ENCODE data around the gene ELF4. TPM values are rescaled to one million over a fixed set of nuclear protein-coding genes. Genes with fewer than 3 reads are reported as not detected.

The ELF4 gene
- total RNA-seq, 2 donors from 2014 or later: 2.8 to 3.8 TPM

- no peak overlapping the region for H3K9ac ChIP-seq (ENCODE audit: extremely low read depth, low read length, poor library complexity, severe bottlenecking)
- no peak overlapping the region for H3K4me3 Mint-ChIP-seq
- TF ChIP-seq CTCF (conservative IDR thresholded peaks at IDR 0.05): no peak
- H3K27me3 Mint-ChIP-seq (ENCODE audit: insufficient read depth): peaks cover 24% of the 10 kb centered on the region
- H3K4me1 Mint-ChIP-seq: no peaks in the 10 kb centered on the region
- no peaks in the 10 kb centered on the region for H3K4me1 ChIP-seq (ENCODE audit: control insufficient read depth, insufficient read depth, low read length)
- H3K27me3 ChIP-seq (ENCODE audit: control insufficient read depth, insufficient read depth, low read length, poor library complexity, severe bottlenecking): peaks cover 1% of the 10 kb centered on the region
- H3K27ac ChIP-seq (ENCODE audit: low read depth, low read length): no peak overlapping the region
- H3K9me3 ChIP-seq (ENCODE audit: control insufficient read depth, low read length): no peaks in the 10 kb centered on the region
- peak; percentile 52 for DNase-seq
- H3K36me3 Mint-ChIP-seq (ENCODE audit: low read depth): peaks cover 35% of the 10 kb centered on the region
- WGBS, 2 experiments (ENCODE audit: insufficient coverage in 1 of 2, insufficient read length in 1 of 2): 39 to 79% methylated on average over 3 to 18 of the region's 18 CpGs
- H3K27ac Mint-ChIP-seq: no peak overlapping the region
- peaks cover 43% of the 10 kb centered on the region for H3K9me3 Mint-ChIP-seq
- no peak overlapping the region for H3K4me3 ChIP-seq (ENCODE audit: low read length)
- H3K36me3 ChIP-seq (ENCODE audit: control insufficient read depth, insufficient read depth, low read length): peaks cover 9% of the 10 kb centered on the region
Measured at GRCh38 chrX:130055899-130056298, 54.4 kb downstream of the ELF4 start.

GRCh38 chrX:130055103-130055502, 55.2 kb downstream of the ELF4 start:
- no peak overlapping the region for H3K27ac ChIP-seq (ENCODE audit: low read depth, low read length)
- H3K9ac ChIP-seq (ENCODE audit: extremely low read depth, low read length, poor library complexity, severe bottlenecking): no peak overlapping the region
- Mint-ChIP-seq H3K27me3 (ENCODE audit: insufficient read depth) (peaks cover 21% of the 10 kb centered on the region), H3K4me1 (no peaks in the 10 kb centered on the region), H3K4me3 (no peak overlapping the region), H3K27ac (no peak overlapping the region), H3K36me3 (ENCODE audit: low read depth) (peaks cover 41% of the 10 kb centered on the region), H3K9me3 (peaks cover 49% of the 10 kb centered on the region)
- no peaks in the 10 kb centered on the region for H3K9me3 ChIP-seq (ENCODE audit: control insufficient read depth, low read length)
- whole genome bisulfite sequencing, 2 experiments (ENCODE audit: insufficient coverage in 1 of 2, insufficient read length in 1 of 2): 88% methylated on average over 11 of the region's 11 CpGs; no CpG with 5 or more reads in 1 of the 2 experiments
- peak; percentile 55 for DNase-seq
- TF ChIP-seq CTCF (conservative IDR thresholded peaks at IDR 0.05): no peak
- no peaks in the 10 kb centered on the region for H3K4me1 ChIP-seq (ENCODE audit: control insufficient read depth, insufficient read depth, low read length)
- H3K4me3 ChIP-seq (ENCODE audit: low read length): no peak overlapping the region
- peaks cover 9% of the 10 kb centered on the region for H3K36me3 ChIP-seq (ENCODE audit: control insufficient read depth, insufficient read depth, low read length)
- H3K27me3 ChIP-seq (ENCODE audit: control insufficient read depth, insufficient read depth, low read length, poor library complexity, severe bottlenecking): no peaks in the 10 kb centered on the region

GRCh38 chrX:130053236-130053635, 57.1 kb downstream of the ELF4 start:
- Histone ChIP-seq H3K4me1 (ENCODE audit: control insufficient read depth, insufficient read depth, low read length) (no peaks in the 10 kb centered on the region), H3K9ac (ENCODE audit: extremely low read depth, low read length, poor library complexity, severe bottlenecking) (no peak overlapping the region), H3K4me3 (ENCODE audit: low read length) (no peak overlapping the region), H3K36me3 (ENCODE audit: control insufficient read depth, insufficient read depth, low read length) (peaks cover 11% of the 10 kb centered on the region), H3K27ac (ENCODE audit: low read depth, low read length) (no peak overlapping the region), H3K9me3 (ENCODE audit: control insufficient read depth, low read length) (peaks cover 8% of the 10 kb centered on the region), H3K27me3 (ENCODE audit: control insufficient read depth, insufficient read depth, low read length, poor library complexity, severe bottlenecking) (no peaks in the 10 kb centered on the region)
- H3K36me3 Mint-ChIP-seq (ENCODE audit: low read depth): peaks cover 47% of the 10 kb centered on the region
- no peak overlapping the region for H3K27ac Mint-ChIP-seq
- WGBS, 2 experiments (ENCODE audit: insufficient coverage in 1 of 2, insufficient read length in 1 of 2): 92 to 96% methylated on average over 2 to 9 of the region's 10 CpGs
- H3K4me3 Mint-ChIP-seq: no peak overlapping the region
- H3K4me1 Mint-ChIP-seq: no peaks in the 10 kb centered on the region
- H3K9me3 Mint-ChIP-seq: peaks cover 48% of the 10 kb centered on the region
- DNase-seq: no peak
- H3K27me3 Mint-ChIP-seq (ENCODE audit: insufficient read depth): peaks cover 5% of the 10 kb centered on the region
- no peak for TF ChIP-seq CTCF (conservative IDR thresholded peaks at IDR 0.05)

Measured in endodermal cell (in vitro differentiated cells).